GM18517 (cell line): ENCODE results near the gene LIMCH1.

Experiments used
- ATAC-seq: cut with Tn5 transposase; IDR thresholded peaks from one replicate; pipeline ENCODE4 v1.9.1; 2021; ENCODE audit warnings: mild to moderate bottlenecking, moderate library complexity; ENCODE audit not compliant: unreplicated experiment

Gene LIMCH1

GRCh38 chr4:41528512-41529205 lies 9.3 kb upstream of the LIMCH1 start:
- ATAC-seq: no peak

GRCh38 chr4:41530741-41531140 lies 7.2 kb upstream of the LIMCH1 start:
- no peak for ATAC-seq

- no peak for ATAC-seq
Observed at GRCh38 chr4:41532336-41532735, 5.6 kb upstream of the LIMCH1 start.

GRCh38 chr4:41532882-41533281 lies 5.1 kb upstream of the LIMCH1 start:
- no peak for ATAC-seq

- ATAC-seq: no peak
Observed at GRCh38 chr4:41533680-41534079, 4.3 kb upstream of the LIMCH1 start.

- ATAC-seq: no peak
Observed at GRCh38 chr4:41534404-41534803, 3.6 kb upstream of the LIMCH1 start.

- no peak for ATAC-seq
Observed at GRCh38 chr4:41535911-41536371, 2.0 kb upstream of the LIMCH1 start.

GRCh38 chr4:41537292-41537890 lies 566 bp upstream of the LIMCH1 start:
- ATAC-seq: no peak

- ATAC-seq: no peak
Observed at GRCh38 chr4:41538887-41539498, 1.0 kb downstream of the LIMCH1 start.

GRCh38 chr4:41539711-41540110 lies 1.8 kb downstream of the LIMCH1 start:
- no peak for ATAC-seq

GRCh38 chr4:41540687-41541086 lies 2.7 kb downstream of the LIMCH1 start:
- no peak for ATAC-seq

- ATAC-seq: no peak
Observed at GRCh38 chr4:41541687-41542094, 3.7 kb downstream of the LIMCH1 start.

GRCh38 chr4:41542526-41543275 lies 4.7 kb downstream of the LIMCH1 start:
- no peak for ATAC-seq

- ATAC-seq: no peak
Observed at GRCh38 chr4:41545238-41545637, 7.3 kb downstream of the LIMCH1 start.

- ATAC-seq: no peak
Observed at GRCh38 chr4:41546638-41547037, 8.7 kb downstream of the LIMCH1 start.

GRCh38 chr4:41548305-41548880 lies 10.4 kb downstream of the LIMCH1 start:
- no peak for ATAC-seq

GRCh38 chr4:41549478-41549877 lies 11.5 kb downstream of the LIMCH1 start:
- ATAC-seq: no peak

GRCh38 chr4:41550308-41550707 lies 12.4 kb downstream of the LIMCH1 start:
- no peak for ATAC-seq

- ATAC-seq: no peak
Observed at GRCh38 chr4:41551536-41551935, 13.6 kb downstream of the LIMCH1 start.

- ATAC-seq: no peak
Observed at GRCh38 chr4:41554905-41555304, 16.9 kb downstream of the LIMCH1 start.

- no peak for ATAC-seq
Observed at GRCh38 chr4:41556526-41556925, 18.6 kb downstream of the LIMCH1 start.
